ENCODE results near the gene THRB.
"Not testable (repeated sequence)": the region's sequence is repeated elsewhere in the genome, so short reads cannot be mapped to it uniquely, and the experiment has no call there.

THRB gene

DNA sequence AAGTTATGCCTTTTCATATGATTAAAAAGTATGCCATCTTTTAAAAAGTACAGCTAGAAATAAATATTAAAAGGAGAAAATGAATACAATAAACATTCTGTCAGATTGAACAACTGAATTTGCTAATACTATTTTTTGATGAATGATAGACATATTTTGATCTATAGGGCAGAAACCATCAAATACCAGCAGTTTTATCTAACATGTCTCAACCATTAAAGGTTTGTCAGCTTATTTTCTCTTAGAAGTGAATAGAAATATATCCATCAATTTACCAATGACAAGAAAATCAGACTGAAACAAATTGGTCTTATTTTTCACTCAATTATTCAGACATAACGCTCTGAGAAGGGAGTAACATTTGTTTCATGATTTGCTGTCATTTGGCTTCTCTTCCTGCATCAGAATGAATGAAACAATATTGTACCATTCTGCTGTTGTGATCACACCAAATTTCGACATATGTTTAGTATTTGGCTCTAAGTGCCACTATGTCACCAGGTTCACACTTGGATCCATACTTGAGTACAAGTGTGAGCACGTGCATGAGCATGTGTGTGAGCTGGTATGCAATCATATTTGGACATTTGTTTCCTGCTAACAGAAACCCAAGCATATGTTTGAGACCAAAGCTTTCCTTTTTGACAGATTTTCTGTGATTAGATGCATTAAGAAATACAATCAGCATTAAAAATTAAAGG lies 86.5 kb downstream of the THRB start:
- H3K4me3 ChIP-seq: no peak overlapping the region
- no peak for DNase-seq (ENCODE audit: low read depth, low spot score)
- TF ChIP-seq EZH2 (IDR thresholded peaks at IDR 0.05) (no peak), FOXP2 (optimal IDR thresholded peaks at IDR 0.05; ENCODE audit: control extremely low read depth, extremely low read length, insufficient read depth) (no peak), POLR2AphosphoS5 (IDR thresholded peaks at IDR 0.05; ENCODE audit: borderline replicate concordance, low read depth, low read length) (no peak)
- no peak overlapping the region for H3K9ac ChIP-seq (ENCODE audit: insufficient read length)
- no peaks in the 10 kb centered on the region for H3K9me3 ChIP-seq (ENCODE audit: low read depth, low read length)
- no peaks in the 10 kb centered on the region for H3K36me3 ChIP-seq (ENCODE audit: insufficient read depth, low read length)
- H3K27ac ChIP-seq: no peak overlapping the region

DNA sequence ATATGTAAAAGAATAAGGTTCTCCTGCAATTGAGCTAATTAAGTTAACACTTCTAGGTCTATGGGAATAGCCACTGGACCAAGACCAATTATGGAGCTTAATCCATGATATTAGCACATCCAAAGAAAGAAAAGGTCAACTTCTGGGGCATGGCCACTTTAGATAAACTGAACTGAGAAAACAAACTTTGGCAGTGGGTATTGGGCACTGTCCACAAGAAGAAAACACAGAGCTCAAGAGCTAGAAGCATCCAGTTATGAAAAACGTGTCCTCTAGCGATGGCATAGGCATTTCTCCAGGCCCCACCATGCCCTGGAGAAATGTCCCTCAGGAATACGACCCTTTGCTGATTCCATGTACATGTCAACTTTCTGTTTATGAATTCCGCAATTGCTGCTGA lies 87.8 kb downstream of the THRB start:
- no peak for DNase-seq (ENCODE audit: low read depth, low spot score)
- no peak overlapping the region for H3K4me3 ChIP-seq
- TF ChIP-seq FOXP2 (optimal IDR thresholded peaks at IDR 0.05; ENCODE audit: control extremely low read depth, extremely low read length, insufficient read depth) (no peak), EZH2 (IDR thresholded peaks at IDR 0.05) (no peak), POLR2AphosphoS5 (IDR thresholded peaks at IDR 0.05; ENCODE audit: borderline replicate concordance, low read depth, low read length) (no peak)
- no peaks in the 10 kb centered on the region for H3K9me3 ChIP-seq (ENCODE audit: low read depth, low read length)
- H3K27ac ChIP-seq: no peak overlapping the region
- no peak overlapping the region for H3K9ac ChIP-seq (ENCODE audit: insufficient read length)
- no peaks in the 10 kb centered on the region for H3K36me3 ChIP-seq (ENCODE audit: insufficient read depth, low read length)

DNA sequence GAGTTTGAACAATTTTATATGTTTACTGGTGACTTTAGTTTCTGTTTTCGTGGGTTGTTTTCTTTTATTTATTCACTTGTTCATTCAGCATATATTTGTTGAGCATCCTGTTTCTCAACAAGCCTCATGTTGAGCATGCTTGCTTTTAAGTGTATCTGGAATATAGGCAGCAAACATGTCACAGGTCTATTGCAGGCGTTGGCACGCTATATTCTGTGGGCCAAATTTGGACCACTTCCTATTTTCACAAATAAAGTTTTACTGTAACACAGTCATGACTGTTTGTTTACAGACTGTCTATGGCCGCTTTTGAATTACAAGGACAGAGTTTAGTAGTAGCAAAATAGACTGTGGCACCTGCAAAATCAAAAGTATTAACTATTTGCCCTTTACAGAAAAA lies 89.6 kb downstream of the THRB start:
- DNase-seq (ENCODE audit: low read depth, low spot score): no peak
- H3K36me3 ChIP-seq (ENCODE audit: insufficient read depth, low read length): no peaks in the 10 kb centered on the region
- H3K9ac ChIP-seq (ENCODE audit: insufficient read length): no peak overlapping the region
- H3K9me3 ChIP-seq (ENCODE audit: low read depth, low read length): no peaks in the 10 kb centered on the region
- TF ChIP-seq FOXP2 (optimal IDR thresholded peaks at IDR 0.05; ENCODE audit: control extremely low read depth, extremely low read length, insufficient read depth) (no peak), EZH2 (IDR thresholded peaks at IDR 0.05) (no peak), POLR2AphosphoS5 (IDR thresholded peaks at IDR 0.05; ENCODE audit: borderline replicate concordance, low read depth, low read length) (no peak)
- no peak overlapping the region for H3K27ac ChIP-seq
- no peak overlapping the region for H3K4me3 ChIP-seq

DNA sequence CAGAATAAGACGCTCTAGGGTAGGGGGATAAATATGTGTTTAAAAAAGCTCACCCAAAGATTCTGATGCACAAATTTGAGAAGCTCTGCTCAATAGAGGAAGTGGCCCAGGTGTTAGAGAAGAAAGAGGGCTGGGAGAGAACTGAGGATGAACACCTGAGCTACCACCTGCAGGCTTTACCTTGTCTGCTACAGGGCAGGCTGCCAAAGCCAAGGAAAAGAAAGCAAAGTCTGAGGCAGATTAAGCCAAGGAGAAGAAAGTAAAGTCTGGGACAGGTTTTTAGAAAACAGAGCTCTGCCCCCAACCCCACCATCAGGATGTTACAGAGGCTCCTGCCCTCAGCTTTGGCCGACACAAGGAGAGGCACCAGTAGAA lies 92.9 kb downstream of the THRB start:
- H3K27ac ChIP-seq: no peak overlapping the region
- H3K9me3 ChIP-seq (ENCODE audit: low read depth, low read length): no peaks in the 10 kb centered on the region
- no peaks in the 10 kb centered on the region for H3K36me3 ChIP-seq (ENCODE audit: insufficient read depth, low read length)
- no peak overlapping the region for H3K4me3 ChIP-seq
- no peak for TF ChIP-seq POLR2AphosphoS5 (IDR thresholded peaks at IDR 0.05; ENCODE audit: borderline replicate concordance, low read depth, low read length)
- TF ChIP-seq FOXP2 (optimal IDR thresholded peaks at IDR 0.05; ENCODE audit: control extremely low read depth, extremely low read length, insufficient read depth): no peak
- TF ChIP-seq EZH2 (IDR thresholded peaks at IDR 0.05): no peak
- no peak overlapping the region for H3K9ac ChIP-seq (ENCODE audit: insufficient read length)
- no peak for DNase-seq (ENCODE audit: low read depth, low spot score)

DNA sequence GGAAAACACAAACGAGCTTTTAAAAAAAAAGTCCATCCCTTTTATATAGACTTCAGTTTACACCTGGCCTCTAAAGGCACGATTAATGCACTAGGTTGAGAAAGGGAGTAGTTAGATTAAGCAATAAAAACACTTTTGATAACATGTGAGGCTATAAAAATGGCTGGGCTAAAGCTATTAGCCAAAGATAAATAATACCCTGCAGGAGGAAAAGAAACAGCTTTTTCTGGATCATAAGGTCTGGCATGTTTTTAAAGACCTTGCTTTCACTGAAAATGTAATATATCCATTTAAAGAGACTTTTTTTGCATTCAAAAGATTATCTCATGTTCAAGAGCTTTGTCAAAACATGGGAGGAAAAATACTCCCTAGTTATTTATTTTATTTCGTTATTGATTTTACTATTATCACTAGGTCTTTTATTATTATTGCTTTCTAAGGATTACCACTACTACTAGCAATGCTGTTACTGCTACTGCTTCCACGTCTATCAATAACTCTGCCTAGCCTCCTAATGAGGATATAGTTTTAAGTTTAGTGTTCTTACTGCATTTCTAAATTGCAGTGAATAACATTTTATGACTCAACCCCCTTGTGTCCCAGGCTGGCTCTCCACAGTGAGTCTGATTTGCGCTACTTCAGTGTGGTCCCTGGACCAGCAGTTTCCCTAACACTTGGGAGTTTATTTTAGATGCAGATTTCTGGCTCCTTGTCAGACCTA lies 93.4 kb downstream of the THRB start:
- H3K27ac ChIP-seq: no peak overlapping the region
- no peak for TF ChIP-seq POLR2AphosphoS5 (IDR thresholded peaks at IDR 0.05; ENCODE audit: borderline replicate concordance, low read depth, low read length)
- no peak for TF ChIP-seq EZH2 (IDR thresholded peaks at IDR 0.05)
- no peak for TF ChIP-seq FOXP2 (optimal IDR thresholded peaks at IDR 0.05; ENCODE audit: control extremely low read depth, extremely low read length, insufficient read depth)
- no peaks in the 10 kb centered on the region for H3K36me3 ChIP-seq (ENCODE audit: insufficient read depth, low read length)
- no peak overlapping the region for H3K9ac ChIP-seq (ENCODE audit: insufficient read length)
- H3K4me3 ChIP-seq: no peak overlapping the region
- H3K9me3 ChIP-seq (ENCODE audit: low read depth, low read length): no peaks in the 10 kb centered on the region
- no peak for DNase-seq (ENCODE audit: low read depth, low spot score)

DNA sequence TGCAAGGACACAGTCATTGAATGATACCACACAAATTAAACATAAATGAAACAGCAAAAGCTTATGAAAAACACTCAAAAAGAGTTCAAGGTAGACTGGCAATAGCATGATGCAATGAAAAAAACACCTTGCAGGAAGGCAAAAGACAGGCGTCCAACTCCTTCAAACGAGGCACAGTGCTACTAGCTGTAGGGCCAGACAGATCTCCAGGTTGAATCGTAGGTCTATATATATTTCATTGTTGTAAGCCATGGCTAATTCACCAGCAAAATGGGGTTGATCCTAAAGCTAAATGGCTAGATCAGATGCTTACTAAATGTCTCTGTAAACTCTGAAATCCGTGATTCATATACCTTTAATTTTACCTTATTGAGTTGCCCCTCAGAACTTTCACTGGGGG lies 94.2 kb downstream of the THRB start:
- Histone ChIP-seq H3K9ac (ENCODE audit: insufficient read length) (no peak overlapping the region), H3K4me3 (no peak overlapping the region), H3K9me3 (ENCODE audit: low read depth, low read length) (no peaks in the 10 kb centered on the region), H3K36me3 (ENCODE audit: insufficient read depth, low read length) (no peaks in the 10 kb centered on the region), H3K27ac (no peak overlapping the region)
- TF ChIP-seq EZH2 (IDR thresholded peaks at IDR 0.05) (no peak), FOXP2 (optimal IDR thresholded peaks at IDR 0.05; ENCODE audit: control extremely low read depth, extremely low read length, insufficient read depth) (no peak), POLR2AphosphoS5 (IDR thresholded peaks at IDR 0.05; ENCODE audit: borderline replicate concordance, low read depth, low read length) (no peak)
- DNase-seq (ENCODE audit: low read depth, low spot score): no peak

DNA sequence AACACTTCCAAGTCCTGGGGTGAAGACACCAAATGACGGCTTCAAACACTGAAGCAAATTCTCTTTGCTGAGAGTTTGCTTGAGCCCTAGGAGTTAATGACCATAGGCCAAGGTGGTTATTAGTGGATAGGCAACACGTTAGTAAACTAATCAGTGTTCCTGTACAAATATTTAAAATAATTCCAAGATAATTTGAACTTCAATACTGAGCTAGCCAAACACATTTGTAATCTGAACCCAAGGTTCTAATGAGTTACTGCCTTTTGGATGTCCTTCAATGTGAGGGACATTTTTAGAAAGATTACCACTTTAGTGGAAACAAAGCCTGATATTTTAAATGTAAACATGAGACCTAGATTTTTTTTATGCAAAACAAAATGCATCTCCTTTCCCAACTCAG lies 94.6 kb downstream of the THRB start:
- no peak overlapping the region for H3K27ac ChIP-seq
- no peak overlapping the region for H3K4me3 ChIP-seq
- H3K9ac ChIP-seq (ENCODE audit: insufficient read length): no peak overlapping the region
- no peak for TF ChIP-seq FOXP2 (optimal IDR thresholded peaks at IDR 0.05; ENCODE audit: control extremely low read depth, extremely low read length, insufficient read depth)
- no peak for DNase-seq (ENCODE audit: low read depth, low spot score)
- no peaks in the 10 kb centered on the region for H3K36me3 ChIP-seq (ENCODE audit: insufficient read depth, low read length)
- no peaks in the 10 kb centered on the region for H3K9me3 ChIP-seq (ENCODE audit: low read depth, low read length)

DNA sequence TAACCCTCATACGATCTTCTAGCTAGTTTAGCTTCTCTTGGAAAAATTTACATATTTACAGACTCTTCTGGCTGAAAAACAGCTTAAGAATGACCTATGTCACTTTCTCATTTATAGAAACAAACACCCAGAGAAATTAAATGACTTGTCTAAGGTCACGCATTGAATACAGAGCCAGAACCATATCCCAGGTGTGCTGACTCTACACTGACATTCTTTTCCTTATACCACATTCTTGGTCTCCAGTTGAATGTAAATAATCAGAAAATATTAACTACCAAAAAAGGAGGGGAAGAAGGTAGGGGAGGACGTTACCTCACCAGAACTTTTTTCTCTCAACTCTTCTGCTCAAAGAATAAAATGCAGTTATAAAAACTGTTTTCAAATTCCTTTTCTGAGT lies 95.0 kb downstream of the THRB start:
- Histone ChIP-seq H3K36me3 (ENCODE audit: insufficient read depth, low read length) (no peaks in the 10 kb centered on the region), H3K9ac (ENCODE audit: insufficient read length) (no peak overlapping the region), H3K4me3 (no peak overlapping the region), H3K9me3 (ENCODE audit: low read depth, low read length) (no peaks in the 10 kb centered on the region), H3K27ac (no peak overlapping the region)
- TF ChIP-seq EZH2 (IDR thresholded peaks at IDR 0.05): no peak
- no peak for TF ChIP-seq POLR2AphosphoS5 (IDR thresholded peaks at IDR 0.05; ENCODE audit: borderline replicate concordance, low read depth, low read length)
- TF ChIP-seq FOXP2 (optimal IDR thresholded peaks at IDR 0.05; ENCODE audit: control extremely low read depth, extremely low read length, insufficient read depth): no peak
- no peak for DNase-seq (ENCODE audit: low read depth, low spot score)

DNA sequence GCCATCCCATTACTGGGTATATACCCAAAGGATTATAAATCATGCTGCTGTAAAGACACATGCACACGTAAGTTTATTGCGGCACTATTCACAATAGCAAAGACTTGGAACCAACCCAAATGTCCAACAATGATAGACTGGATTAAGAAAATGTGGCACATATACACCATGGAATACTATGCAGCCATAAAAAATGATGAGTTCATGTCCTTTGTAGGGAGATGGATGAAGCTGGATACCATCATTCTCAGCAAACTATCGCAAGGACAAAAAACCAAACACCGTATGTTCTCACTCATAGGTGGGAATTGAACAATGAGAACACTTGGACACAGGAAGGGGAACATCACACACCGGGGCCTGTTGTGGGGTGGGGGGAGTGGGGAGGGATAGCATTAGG lies 95.9 kb downstream of the THRB start:
- H3K27ac ChIP-seq; H3K9me3 ChIP-seq (ENCODE audit: low read depth, low read length); H3K9ac ChIP-seq (ENCODE audit: insufficient read length); H3K4me3 ChIP-seq; H3K36me3 ChIP-seq (ENCODE audit: insufficient read depth, low read length); DNase-seq (ENCODE audit: low read depth, low spot score): not testable (repeated sequence)
